Breast epithelium (tissue), 4 donors: Measurements from ENCODE around the gene INPP5J. TPM values are rescaled to one million over a fixed set of nuclear protein-coding genes. Genes with fewer than 3 reads are reported as not detected.

ENCODE experiments used
- DNase-seq, 2 donors: peaks; one replicate each; pipeline ENCODE4 v3.0.0-alpha.2; 2019; ENCODE audit warnings: low spot score in 2 of 2
- H3K27ac ChIP-seq, 2 donors: fragments of 200-600 bp; sonication (generic) in 1 of 2; one replicate each; pipeline ENCODE4 v1.5.1; 2016 to 2019; ENCODE audit warnings: mild to moderate bottlenecking in 1 of 2
- H3K27me3 ChIP-seq, 2 donors: fragments of 200-600 bp; sonication (generic) in 1 of 2; one replicate each; pipeline versions ENCODE4 v1.5.1 to v1.6.0; 2017 to 2019; ENCODE audit warnings: control low read depth in 1 of 2, mild to moderate bottlenecking in 1 of 2
- H3K36me3 ChIP-seq: fragments of 200-600 bp; one replicate; pipeline ENCODE4 v1.5.1; 2019
- H3K4me1 ChIP-seq, 2 donors: fragments of 200-600 bp; sonication (generic); one replicate each; pipeline ENCODE4 v1.5.1; 2016 to 2019; ENCODE audit warnings: control low read depth in 1 of 2
- H3K4me3 ChIP-seq, 3 donors: fragments of 200-600 bp; sonication (generic); 1 replicate in 2 of 3; 2 replicates in 1 of 3; pipeline ENCODE4 v1.5.1; 2016 to 2019; ENCODE audit warnings: mild to moderate bottlenecking in 3 of 3, moderate library complexity in 2 of 3
- H3K9me3 ChIP-seq, 2 donors: fragments of 200-600 bp; sonication (generic) in 1 of 2; one replicate each; pipeline ENCODE4 v1.5.1; 2016 to 2019; ENCODE audit warnings: control low read depth in 1 of 2
- POLR2A ChIP-seq: fragments of 450-650 bp; IDR thresholded peaks from one replicate; pipeline ENCODE4 v1.6.1; 2016; ENCODE audit warnings: antibody characterized with exemption, mild to moderate bottlenecking, moderate library complexity
- POLR2AphosphoS5 ChIP-seq, 3 donors: sonication (generic); formaldehyde crosslinking; IDR thresholded peaks; one replicate each; pipeline ENCODE4 v1.6.1; 2017; ENCODE audit warnings: antibody characterized with exemption in 3 of 3
- intact Hi-C: fragments of 100-400 bp; cut with DNase I; formaldehyde crosslinking; loops from one replicate; pipeline ENCODE4 v1.15.1; 2023; ENCODE audit warnings: low total_unique reads
- total RNA-seq, 3 donors: library from RNA; depleted of rRNA; stranded (reverse); fragments of >200 nt; gene quantifications; one replicate each; pipeline ENCODE4 v1.1.0, GENCODE V29; 2016
- TF ChIP-seq, protein P1 (sequence below), 3 donors: fragments of 450-650 bp; IDR thresholded peaks; one replicate each; pipeline ENCODE4 v1.5.1; 2016 to 2017; ENCODE audit warnings: antibody characterized with exemption in 3 of 3, mild to moderate bottlenecking in 3 of 3, moderate library complexity in 3 of 3

The INPP5J gene
- total RNA-seq, 3 donors from 2014 or later = 7.5 to 15.2 TPM; not detected in 1

DNA sequence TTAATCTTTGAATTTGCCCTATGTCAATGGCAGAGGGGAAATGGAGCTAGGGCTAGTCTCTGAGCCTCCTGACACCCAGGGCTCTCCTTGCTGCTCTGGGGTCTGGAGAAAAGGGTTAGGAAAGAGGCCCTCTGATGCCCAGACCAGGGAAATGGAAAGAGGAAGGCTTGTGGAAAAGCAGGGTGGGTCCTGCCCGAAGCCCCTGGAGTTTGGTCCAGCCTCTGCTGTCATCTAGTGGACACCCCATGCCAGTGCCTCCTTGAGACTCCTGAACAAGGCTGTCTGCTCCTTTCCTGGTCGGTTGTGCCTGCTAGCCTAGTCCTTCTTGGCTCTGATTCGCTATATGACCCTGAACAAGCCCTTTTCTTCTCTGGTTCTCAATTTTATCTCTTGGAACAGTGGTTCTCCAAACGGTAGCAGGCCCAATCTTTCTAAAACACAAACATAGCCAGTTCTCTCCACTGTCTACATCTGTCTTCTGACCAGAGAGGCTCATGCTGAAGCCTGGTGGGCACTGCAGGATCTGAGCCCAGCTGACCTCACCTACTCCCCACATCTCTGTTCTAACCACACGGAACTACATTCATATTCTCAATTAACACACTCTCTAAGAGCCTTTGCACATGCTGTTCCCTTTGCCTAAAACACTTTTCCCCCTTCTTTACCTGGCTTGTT is 26.3 kb downstream of the INPP5J start:
- H3K27ac ChIP-seq = peak overlapping the region; percentile 70 to 74
- H3K4me1 ChIP-seq = no peaks in the 10 kb centered on the region
- intact Hi-C loops = no loop called here
- no peak overlapping the region for H3K4me3 ChIP-seq
- peaks cover 0 to 5% of the 10 kb centered on the region in 2 donors for H3K9me3 ChIP-seq
- DNase-seq = peak; percentile 69 to 76
- H3K27me3 ChIP-seq = no peaks in the 10 kb centered on the region
- no peaks in the 10 kb centered on the region for H3K36me3 ChIP-seq
- TF ChIP-seq, protein P1, sequence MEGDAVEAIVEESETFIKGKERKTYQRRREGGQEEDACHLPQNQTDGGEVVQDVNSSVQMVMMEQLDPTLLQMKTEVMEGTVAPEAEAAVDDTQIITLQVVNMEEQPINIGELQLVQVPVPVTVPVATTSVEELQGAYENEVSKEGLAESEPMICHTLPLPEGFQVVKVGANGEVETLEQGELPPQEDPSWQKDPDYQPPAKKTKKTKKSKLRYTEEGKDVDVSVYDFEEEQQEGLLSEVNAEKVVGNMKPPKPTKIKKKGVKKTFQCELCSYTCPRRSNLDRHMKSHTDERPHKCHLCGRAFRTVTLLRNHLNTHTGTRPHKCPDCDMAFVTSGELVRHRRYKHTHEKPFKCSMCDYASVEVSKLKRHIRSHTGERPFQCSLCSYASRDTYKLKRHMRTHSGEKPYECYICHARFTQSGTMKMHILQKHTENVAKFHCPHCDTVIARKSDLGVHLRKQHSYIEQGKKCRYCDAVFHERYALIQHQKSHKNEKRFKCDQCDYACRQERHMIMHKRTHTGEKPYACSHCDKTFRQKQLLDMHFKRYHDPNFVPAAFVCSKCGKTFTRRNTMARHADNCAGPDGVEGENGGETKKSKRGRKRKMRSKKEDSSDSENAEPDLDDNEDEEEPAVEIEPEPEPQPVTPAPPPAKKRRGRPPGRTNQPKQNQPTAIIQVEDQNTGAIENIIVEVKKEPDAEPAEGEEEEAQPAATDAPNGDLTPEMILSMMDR (IDR thresholded peaks at IDR 0.05) = peak; percentile 79 to 95 (median 93)
- TF ChIP-seq POLR2A = no peak

DNA sequence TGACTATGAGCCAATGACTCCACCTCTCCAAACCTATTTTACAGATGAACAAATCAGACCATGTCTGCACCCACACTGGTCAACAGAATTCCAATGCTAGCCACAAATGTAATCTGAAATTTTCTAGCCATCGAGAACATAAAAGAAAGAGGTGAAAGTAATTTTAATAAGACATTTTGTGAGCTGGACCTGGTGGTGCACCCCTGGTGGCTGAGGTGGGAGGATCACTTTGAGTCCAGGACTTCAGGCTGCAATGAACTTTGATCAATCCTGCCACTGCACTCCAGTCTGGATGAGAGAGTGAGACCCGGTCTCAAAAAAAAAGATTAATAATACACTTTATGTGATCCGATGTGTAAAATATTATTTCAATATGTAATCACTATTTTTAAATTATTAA is 27.8 kb downstream of the INPP5J start:
- H3K27ac ChIP-seq = no peak overlapping the region
- no peaks in the 10 kb centered on the region for H3K9me3 ChIP-seq
- intact Hi-C loops = no loop called here
- H3K4me1 ChIP-seq = no peaks in the 10 kb centered on the region
- TF ChIP-seq POLR2A (no peak), POLR2AphosphoS5 (IDR thresholded peaks at IDR 0.05) (no peak)
- TF ChIP-seq, protein P1 (IDR thresholded peaks at IDR 0.05) = no peak
- peak in 1 of 2 donors; percentile 30 for DNase-seq
- H3K36me3 ChIP-seq = no peaks in the 10 kb centered on the region
- H3K27me3 ChIP-seq = no peaks in the 10 kb centered on the region
- no peak overlapping the region for H3K4me3 ChIP-seq

DNA sequence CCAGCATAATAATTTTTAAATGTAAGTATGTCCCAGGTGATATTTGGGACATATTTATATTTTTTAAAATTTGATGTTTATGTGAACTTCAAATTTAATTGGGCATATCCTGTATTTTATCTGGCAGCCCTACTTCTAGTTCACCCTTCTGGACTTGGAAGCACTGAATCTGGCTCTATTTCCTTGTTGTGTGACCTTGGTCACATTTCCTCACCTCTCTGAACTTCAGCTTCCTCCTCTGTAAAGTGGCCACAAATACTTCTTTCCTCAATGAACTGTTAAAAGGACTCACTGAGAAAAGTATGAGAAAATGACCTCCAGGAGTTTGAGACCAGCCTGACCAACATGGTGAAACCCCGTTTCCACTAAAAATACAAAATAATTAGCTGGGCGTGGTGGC is 29.1 kb downstream of the INPP5J start:
- TF ChIP-seq POLR2AphosphoS5 (IDR thresholded peaks at IDR 0.05) (no peak), POLR2A (no peak)
- TF ChIP-seq, protein P1 (IDR thresholded peaks at IDR 0.05) = no peak
- Histone ChIP-seq H3K9me3 (no peaks in the 10 kb centered on the region), H3K27ac (no peak overlapping the region), H3K4me3 (no peak overlapping the region), H3K27me3 (no peaks in the 10 kb centered on the region), H3K4me1 (no peaks in the 10 kb centered on the region), H3K36me3 (no peaks in the 10 kb centered on the region)
- intact Hi-C loops = no loop called here
- DNase-seq = no peak

DNA sequence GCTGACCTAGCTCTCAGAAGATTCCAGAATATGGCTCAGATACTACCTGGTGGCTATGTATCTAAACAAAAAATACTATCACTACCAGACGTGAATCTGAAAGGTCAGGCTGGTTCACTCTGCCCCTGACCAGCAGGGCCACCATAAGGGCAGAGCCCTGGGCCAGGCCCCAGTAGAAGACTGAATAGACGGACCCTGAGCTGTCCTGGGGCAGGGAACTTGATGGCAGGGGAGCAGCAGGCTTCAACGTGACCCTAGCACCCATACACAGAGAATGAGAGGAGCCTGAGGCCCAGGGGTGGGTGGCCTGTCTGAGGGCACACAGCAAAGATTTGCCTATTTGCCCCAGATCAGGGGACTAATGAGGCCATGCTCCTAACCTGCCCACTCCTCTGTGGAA is 30.6 kb downstream of the INPP5J start:
- intact Hi-C loops = no loop called here
- no peak for DNase-seq

DNA sequence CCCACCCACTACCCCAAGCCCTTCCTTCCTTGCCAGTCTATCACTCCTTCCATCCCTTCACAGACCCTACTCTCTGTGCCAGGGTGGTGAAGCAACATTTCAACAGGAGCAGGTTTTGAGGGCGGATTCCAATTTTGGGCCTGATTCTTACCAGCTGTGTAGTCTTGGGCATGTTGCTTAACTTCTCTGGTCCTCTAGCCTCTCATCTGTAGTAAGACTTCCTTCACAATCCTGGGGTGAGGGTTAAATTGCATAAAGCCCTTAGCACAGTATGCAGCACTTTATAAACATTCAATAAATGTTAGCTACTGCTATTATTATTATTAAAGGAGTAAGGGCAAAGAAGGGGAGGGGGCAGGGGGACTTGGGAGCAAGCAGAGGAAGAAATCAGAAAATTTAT is 32.2 kb downstream of the INPP5J start:
- intact Hi-C loops = no loop called here
- H3K36me3 ChIP-seq = no peaks in the 10 kb centered on the region
- H3K27ac ChIP-seq = peak overlapping the region; percentile 73 to 89
- H3K4me3 ChIP-seq = no peak overlapping the region
- H3K27me3 ChIP-seq = no peaks in the 10 kb centered on the region
- H3K9me3 ChIP-seq = no peaks in the 10 kb centered on the region
- H3K4me1 ChIP-seq = no peaks in the 10 kb centered on the region
- DNase-seq = no peak
- TF ChIP-seq POLR2AphosphoS5 (IDR thresholded peaks at IDR 0.05) (no peak), POLR2A (no peak)
- TF ChIP-seq, protein P1 (IDR thresholded peaks at IDR 0.05) = no peak

More for the DNA sequence above, 30.6 kb downstream of the INPP5J start:
- Histone ChIP-seq H3K27me3 (no peaks in the 10 kb centered on the region), H3K27ac (peak overlapping the region in 1 of 2 donors; percentile 23), H3K9me3 (no peaks in the 10 kb centered on the region), H3K4me3 (no peak overlapping the region), H3K4me1 (no peaks in the 10 kb centered on the region), H3K36me3 (no peaks in the 10 kb centered on the region)
- TF ChIP-seq POLR2AphosphoS5 (IDR thresholded peaks at IDR 0.05) (no peak), POLR2A (no peak)
- TF ChIP-seq, protein P1 (IDR thresholded peaks at IDR 0.05) = no peak
